ENCODE results near the gene GPX4.

- TF ChIP-seq CTCF (IDR thresholded peaks at IDR 0.05) (no peak), POLR2A (IDR thresholded peaks at IDR 0.05) (no peak)
Measured at GRCh38 chr19:1079566-1080111, 24.2 kb upstream of the GPX4 start.
